ACC112 (cell line): ENCODE data around the gene DNAH17.

ENCODE experiments used
- H2AFZ ChIP-seq: fragments of 200-600 bp; sonication (generic); one replicate; pipeline ENCODE4 v1.6.0; 2017; ENCODE audit warnings: antibody characterized with exemption, low read length; ENCODE audit not compliant: unreplicated experiment
- H3K27ac ChIP-seq: fragments of 200-600 bp; sonication (generic); 2 replicates; pipeline ENCODE4 v1.5.1; 2014; ENCODE audit warnings: low read depth, mild to moderate bottlenecking, antibody characterized with exemption, low read length, moderate library complexity
- H3K27me3 ChIP-seq: fragments of 200-600 bp; sonication (generic); 2 replicates; pipeline ENCODE4 v1.6.1; 2014; ENCODE audit warnings: mild to moderate bottlenecking, antibody characterized with exemption, low read length, moderate library complexity, mixed read lengths; ENCODE audit not compliant: insufficient read depth
- H3K36me3 ChIP-seq: fragments of 200-600 bp; sonication (generic); 2 replicates; pipeline ENCODE4 v1.6.1; 2016; ENCODE audit warnings: mild to moderate bottlenecking, antibody characterized with exemption, low read length, moderate library complexity, mixed read lengths; ENCODE audit not compliant: insufficient read depth
- H3K4me1 ChIP-seq: fragments of 200-600 bp; sonication (generic); one replicate; pipeline ENCODE4 v1.6.1; 2016; ENCODE audit warnings: low read length, mixed read lengths; ENCODE audit not compliant: insufficient read depth, unreplicated experiment, control insufficient read depth
- H3K4me3 ChIP-seq: fragments of 200-600 bp; sonication (generic); 2 replicates; pipeline ENCODE4 v1.5.1; 2014; ENCODE audit warnings: mild to moderate bottlenecking, low read depth, low read length
- H3K79me2 ChIP-seq: fragments of 200-600 bp; sonication (generic); one replicate; pipeline ENCODE4 v1.6.0; 2016; ENCODE audit warnings: low read length; ENCODE audit not compliant: control insufficient read depth, unreplicated experiment, insufficient read depth

The DNAH17 gene

DNA sequence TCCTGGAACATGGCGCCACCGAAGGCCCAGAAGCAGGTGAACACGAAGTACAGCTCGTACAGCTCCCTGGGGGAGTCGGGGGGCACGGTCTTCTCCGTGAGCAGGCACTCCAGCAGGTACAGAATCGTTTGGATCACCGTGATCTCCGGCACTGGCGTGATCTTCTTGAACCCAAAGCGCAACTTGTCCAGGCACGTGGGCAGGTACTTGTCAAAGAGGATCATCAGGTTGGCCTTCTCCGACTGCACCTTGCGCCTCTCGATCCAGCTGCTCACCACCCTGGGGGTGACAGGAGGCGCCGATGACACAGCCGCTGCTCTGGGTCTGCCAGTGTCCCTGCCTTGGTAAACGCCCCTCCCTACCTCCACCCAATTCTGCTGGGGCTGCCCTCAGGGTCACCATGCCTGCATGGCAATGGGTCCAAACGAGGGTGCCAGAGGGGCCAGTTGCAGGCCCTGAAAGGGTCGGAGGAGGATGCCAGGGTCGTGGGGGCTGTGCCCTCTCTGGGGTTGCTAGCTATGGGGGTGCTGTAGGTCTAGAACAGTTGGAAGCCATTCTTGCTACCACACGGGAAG, 90.9 kb downstream of the DNAH17 start:
- no peak overlapping the region for H3K4me3 ChIP-seq
- H2AFZ ChIP-seq: no peak overlapping the region
- H3K36me3 ChIP-seq: no peaks in the 10 kb centered on the region
- no peak overlapping the region for H3K27ac ChIP-seq
- H3K27me3 ChIP-seq: no peaks in the 10 kb centered on the region
- H3K79me2 ChIP-seq: no peaks in the 10 kb centered on the region
- peaks cover 4% of the 10 kb centered on the region for H3K4me1 ChIP-seq

GRCh38 chr17:78485290-78486168, 91.7 kb downstream of the DNAH17 start:
- Histone ChIP-seq H3K27ac (no peak overlapping the region), H3K4me3 (peak overlapping the region; percentile 62), H3K4me1 (peaks cover 4% of the 10 kb centered on the region), H3K36me3 (no peaks in the 10 kb centered on the region), H3K79me2 (no peaks in the 10 kb centered on the region), H3K27me3 (no peaks in the 10 kb centered on the region), H2AFZ (no peak overlapping the region)

GRCh38 chr17:78484271-78485246, 92.6 kb downstream of the DNAH17 start:
- H3K27ac ChIP-seq: no peak overlapping the region
- peak overlapping the region; percentile 62 for H3K4me3 ChIP-seq
- H3K36me3 ChIP-seq: no peaks in the 10 kb centered on the region
- no peaks in the 10 kb centered on the region for H3K79me2 ChIP-seq
- peak overlapping the region; percentile 63 for H2AFZ ChIP-seq
- peaks cover 4% of the 10 kb centered on the region for H3K4me1 ChIP-seq
- no peaks in the 10 kb centered on the region for H3K27me3 ChIP-seq

DNA sequence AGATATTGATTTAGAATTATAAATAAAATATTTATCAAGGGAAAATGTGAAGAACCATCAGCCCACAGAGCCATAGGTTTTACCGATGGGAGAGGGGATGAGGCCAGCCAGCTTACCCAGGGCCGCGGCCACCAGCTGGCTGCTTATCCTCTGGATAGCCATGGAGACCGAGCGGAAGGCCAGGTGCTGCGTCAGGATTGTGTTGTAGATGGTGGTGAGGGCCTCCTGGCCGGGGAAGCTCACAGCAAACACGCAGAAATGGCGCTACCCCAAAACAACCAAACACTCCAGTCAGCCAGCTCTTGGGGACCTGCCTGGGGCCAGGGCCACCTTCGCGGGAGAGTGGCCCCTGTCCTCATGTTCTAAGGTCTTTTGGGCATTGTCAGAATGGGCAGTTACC, 97.8 kb downstream of the DNAH17 start:
- Histone ChIP-seq H3K4me1 (peaks cover 4% of the 10 kb centered on the region), H3K36me3 (no peaks in the 10 kb centered on the region), H3K27me3 (peaks cover 8% of the 10 kb centered on the region), H3K27ac (no peak overlapping the region), H3K79me2 (no peaks in the 10 kb centered on the region), H3K4me3 (no peak overlapping the region), H2AFZ (no peak overlapping the region)

DNA sequence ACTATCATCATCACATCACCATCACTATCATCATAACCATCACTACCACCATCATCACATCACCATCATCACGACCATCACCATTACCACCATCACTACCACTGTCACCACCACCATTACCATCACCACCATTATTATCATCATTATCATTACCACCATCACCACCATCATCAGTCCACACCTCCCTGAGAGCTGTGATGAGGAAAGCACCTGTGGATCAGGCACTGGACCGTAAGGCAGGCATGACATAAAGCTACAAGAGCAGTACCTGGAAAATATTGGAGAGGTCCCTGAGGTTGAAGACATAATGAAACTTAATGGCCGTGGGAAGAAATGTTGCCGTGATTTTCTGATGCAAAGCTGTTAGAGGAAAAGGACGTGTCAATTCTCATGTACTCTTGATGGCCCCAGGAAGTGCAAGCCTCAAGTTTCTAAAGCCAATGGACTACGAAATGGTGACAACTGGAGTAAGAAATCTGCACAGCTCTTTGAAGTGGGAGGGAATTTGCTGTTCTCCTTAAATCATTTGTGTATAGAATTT, 98.4 kb downstream of the DNAH17 start:
- Histone ChIP-seq H3K79me2 (no peaks in the 10 kb centered on the region), H3K36me3 (no peaks in the 10 kb centered on the region), H3K27ac (no peak overlapping the region), H3K4me1 (no peaks in the 10 kb centered on the region), H3K27me3 (peaks cover 8% of the 10 kb centered on the region), H2AFZ (no peak overlapping the region), H3K4me3 (no peak overlapping the region)

DNA sequence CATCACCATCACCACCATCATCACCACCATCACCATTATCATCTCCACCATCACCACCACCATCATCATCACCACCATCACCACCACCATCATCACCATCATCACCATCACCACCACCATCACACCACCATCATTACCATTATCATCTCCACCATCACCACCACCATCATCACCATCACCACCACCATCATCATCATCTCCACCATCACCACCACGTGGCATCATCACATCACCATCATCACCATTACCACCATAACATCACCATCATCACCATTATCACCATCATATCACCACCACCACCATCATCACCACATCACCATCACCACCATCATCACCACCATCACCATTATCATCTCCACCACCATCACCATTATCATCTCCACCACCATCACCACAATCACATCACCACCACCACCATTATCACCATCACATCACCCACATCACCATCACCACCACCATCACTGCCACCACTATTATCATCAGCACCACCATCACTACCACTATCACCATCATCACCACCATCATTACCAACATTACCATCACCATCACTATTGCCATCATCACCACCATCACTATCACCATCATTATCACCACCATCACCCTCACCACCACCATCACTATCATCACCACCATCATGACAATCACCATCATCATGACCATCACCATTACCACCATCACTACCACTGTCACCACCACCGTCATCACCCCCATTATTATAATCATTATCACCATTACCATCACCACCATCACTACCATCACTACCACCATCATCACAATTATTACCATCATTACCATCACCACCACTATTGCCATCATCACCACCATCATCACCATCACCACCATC, 99.1 kb downstream of the DNAH17 start:
- H3K36me3 ChIP-seq: no peaks in the 10 kb centered on the region
- peaks cover 8% of the 10 kb centered on the region for H3K27me3 ChIP-seq
- H2AFZ ChIP-seq: no peak overlapping the region
- H3K27ac ChIP-seq: no peak overlapping the region
- H3K79me2 ChIP-seq: no peaks in the 10 kb centered on the region
- H3K4me3 ChIP-seq: no peak overlapping the region
- H3K4me1 ChIP-seq: no peaks in the 10 kb centered on the region

DNA sequence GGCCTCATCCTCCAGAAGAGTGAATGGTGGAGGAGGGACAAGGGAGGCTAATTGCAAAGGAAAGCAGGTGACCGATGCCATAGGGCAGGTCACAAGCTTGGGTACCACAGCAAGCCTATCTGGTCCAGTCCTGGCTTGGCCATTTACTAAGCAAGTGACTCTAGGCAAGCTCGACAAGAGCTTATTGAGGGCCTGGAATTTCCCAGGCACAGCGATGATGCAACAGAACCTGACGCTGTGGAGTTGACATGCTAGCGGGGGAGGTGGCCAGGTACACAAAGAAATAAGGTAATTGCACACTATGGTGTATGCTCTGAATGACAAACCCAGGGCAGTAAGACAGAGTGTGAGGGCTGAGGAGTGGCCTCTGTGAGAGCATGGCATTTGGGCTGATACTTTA, 100.2 kb downstream of the DNAH17 start:
- no peak overlapping the region for H2AFZ ChIP-seq
- H3K4me1 ChIP-seq: no peaks in the 10 kb centered on the region

DNA sequence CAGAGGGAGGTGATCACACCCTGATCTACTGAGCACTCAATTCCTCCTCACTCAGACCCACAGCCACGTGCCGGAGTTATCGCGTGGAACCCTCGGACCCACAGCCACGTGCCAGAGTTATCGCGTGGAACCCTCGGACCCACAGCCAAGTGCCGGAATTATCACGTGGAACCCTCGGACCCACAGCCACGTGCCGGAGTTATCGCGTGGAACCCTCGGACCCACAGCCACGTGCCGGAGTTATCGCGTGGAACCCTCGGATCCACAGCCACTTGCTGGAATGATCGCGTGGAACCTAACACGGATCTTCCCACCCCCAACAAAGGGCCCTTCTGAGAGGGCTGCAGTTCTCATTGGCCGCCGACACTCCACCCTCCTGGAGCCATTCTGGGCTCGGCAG, 101.0 kb downstream of the DNAH17 start:
- H2AFZ ChIP-seq: no peak overlapping the region
- no peaks in the 10 kb centered on the region for H3K4me1 ChIP-seq

More for the DNA sequence above, 100.2 kb downstream of the DNAH17 start:
- no peaks in the 10 kb centered on the region for H3K36me3 ChIP-seq
- H3K79me2 ChIP-seq: no peaks in the 10 kb centered on the region
- no peak overlapping the region for H3K4me3 ChIP-seq
- no peak overlapping the region for H3K27ac ChIP-seq
- H3K27me3 ChIP-seq: peaks cover 8% of the 10 kb centered on the region

GRCh38 chr17:78475211-78475610, 102.0 kb downstream of the DNAH17 start:
- no peak overlapping the region for H3K27ac ChIP-seq
- peaks cover 8% of the 10 kb centered on the region for H3K27me3 ChIP-seq
- H3K36me3 ChIP-seq: no peaks in the 10 kb centered on the region
- no peaks in the 10 kb centered on the region for H3K79me2 ChIP-seq
- H3K4me3 ChIP-seq: no peak overlapping the region
- no peaks in the 10 kb centered on the region for H3K4me1 ChIP-seq
- H2AFZ ChIP-seq: no peak overlapping the region

More for the DNA sequence above, 101.0 kb downstream of the DNAH17 start:
- no peaks in the 10 kb centered on the region for H3K79me2 ChIP-seq
- H3K27ac ChIP-seq: no peak overlapping the region
- peaks cover 8% of the 10 kb centered on the region for H3K27me3 ChIP-seq
- H3K4me3 ChIP-seq: no peak overlapping the region
- no peaks in the 10 kb centered on the region for H3K36me3 ChIP-seq
